Tibial artery (tissue), 4 donors: ENCODE measurements around the gene CD300C.

ENCODE experiments used
- DNase-seq, 2 donors: peaks; one replicate each; pipeline ENCODE4 v3.0.0-alpha.2; 2019
- H3K27ac ChIP-seq, 2 donors: fragments of 200-600 bp; sonication (generic) in 1 of 2; 1 replicate in 1 of 2; 2 replicates in 1 of 2; pipeline ENCODE4 v1.5.1; 2018 to 2019; ENCODE audit warnings: mild to moderate bottlenecking in 1 of 2
- H3K27me3 ChIP-seq, 2 donors: fragments of 200-600 bp; sonication (generic) in 1 of 2; one replicate each; pipeline versions ENCODE4 v1.5.1 to v1.6.0; 2016 to 2019
- H3K36me3 ChIP-seq, 3 donors: fragments of 200-600 bp; sonication (generic) in 2 of 3; one replicate each; pipeline ENCODE4 v1.5.1; 2016 to 2019; ENCODE audit warnings: mild to moderate bottlenecking in 2 of 3
- H3K4me1 ChIP-seq, 4 donors: fragments of 200-600 bp; sonication (generic) in 2 of 4; 1 replicate in 3 of 4; 2 replicates in 1 of 4; pipeline ENCODE4 v1.5.1; 2016 to 2019
- H3K4me3 ChIP-seq, 2 donors: fragments of 200-600 bp; sonication (generic) in 1 of 2; 1 replicate in 1 of 2; 2 replicates in 1 of 2; pipeline ENCODE4 v1.5.1; 2018 to 2019; ENCODE audit warnings: mild to moderate bottlenecking in 2 of 2
- H3K9me3 ChIP-seq, 3 donors: fragments of 200-600 bp; sonication (generic) in 1 of 3; one replicate each; pipeline ENCODE4 v1.5.1; 2016 to 2019
- CTCF ChIP-seq, 2 experiments: fragments of 200-600 bp in 1 of 2; fragments of 450-650 bp in 1 of 2; IDR thresholded peaks; one replicate each; pipeline ENCODE4 v1.5.1; 2017 to 2019; ENCODE audit warnings: antibody characterized with exemption in 2 of 2, mild to moderate bottlenecking in 1 of 2, moderate library complexity in 1 of 2
- intact Hi-C: fragments of 100-400 bp; cut with DNase I; formaldehyde crosslinking; loops from one replicate; pipeline ENCODE4 v1.15.0; 2023; ENCODE audit warnings: low total_unique reads

The CD300C gene

GRCh38 chr17:74499992-74500391, 45.9 kb downstream of the CD300C start:
- H3K9me3 ChIP-seq, result no peaks in the 10 kb centered on the region
- no peaks in the 10 kb centered on the region for H3K4me1 ChIP-seq
- no peak for TF ChIP-seq CTCF (IDR thresholded peaks at IDR 0.05)
- no peaks in the 10 kb centered on the region for H3K36me3 ChIP-seq
- intact Hi-C loops, result no loop called here
- H3K27ac ChIP-seq, result no peak overlapping the region
- peak in 1 of 2 donors; percentile 7 for DNase-seq
- peaks cover 0 to 3% of the 10 kb centered on the region in 2 donors for H3K27me3 ChIP-seq
- H3K4me3 ChIP-seq, result no peak overlapping the region

GRCh38 chr17:74497471-74497870, 48.4 kb downstream of the CD300C start:
- peak in 1 of 2 donors; percentile 28 for DNase-seq
- peaks cover 0 to 9% of the 10 kb centered on the region in 2 donors for H3K27me3 ChIP-seq
- no peaks in the 10 kb centered on the region for H3K36me3 ChIP-seq
- no peak for TF ChIP-seq CTCF (IDR thresholded peaks at IDR 0.05)
- no peak overlapping the region for H3K4me3 ChIP-seq
- no peaks in the 10 kb centered on the region for H3K4me1 ChIP-seq
- H3K27ac ChIP-seq, result no peak overlapping the region
- no peaks in the 10 kb centered on the region for H3K9me3 ChIP-seq
- intact Hi-C loops, result no loop called here

- DNase-seq, result peak; percentile 54 to 76
- H3K27ac ChIP-seq, result no peak overlapping the region
- peaks cover 0 to 17% of the 10 kb centered on the region in 2 donors for H3K27me3 ChIP-seq
- H3K4me1 ChIP-seq, result no peaks in the 10 kb centered on the region
- H3K9me3 ChIP-seq, result no peaks in the 10 kb centered on the region
- H3K36me3 ChIP-seq, result no peaks in the 10 kb centered on the region
- TF ChIP-seq CTCF (IDR thresholded peaks at IDR 0.05), result peak; percentile 86 to 87
- intact Hi-C loops, result loop anchor here (1.0 kb wide), 1 partner anchor 125 kb away; no protein-coding TSS in a partner anchor
- no peak overlapping the region for H3K4me3 ChIP-seq
These were observed 52.5 kb downstream of the CD300C start for GRCh38 chr17:74493331-74493833.

- H3K27ac ChIP-seq, result no peak overlapping the region
- peaks cover 0 to 14% of the 10 kb centered on the region in 2 donors for H3K27me3 ChIP-seq
- intact Hi-C loops, result no loop called here
- H3K4me3 ChIP-seq, result no peak overlapping the region
- no peaks in the 10 kb centered on the region for H3K9me3 ChIP-seq
- TF ChIP-seq CTCF (IDR thresholded peaks at IDR 0.05), result no peak
- H3K36me3 ChIP-seq, result no peaks in the 10 kb centered on the region
- no peaks in the 10 kb centered on the region for H3K4me1 ChIP-seq
- peak in 1 of 2 donors; percentile 32 for DNase-seq
These were observed 54.3 kb downstream of the CD300C start for GRCh38 chr17:74491626-74492025.
